GM18502 (cell line): ENCODE results near the gene COQ10A.

Experiments
- ATAC-seq: cut with Tn5 transposase; IDR thresholded peaks from one replicate; pipeline ENCODE4 v1.9.1; 2021; ENCODE audit warnings: mild to moderate bottlenecking; ENCODE audit not compliant: unreplicated experiment, poor library complexity

COQ10A gene

DNA sequence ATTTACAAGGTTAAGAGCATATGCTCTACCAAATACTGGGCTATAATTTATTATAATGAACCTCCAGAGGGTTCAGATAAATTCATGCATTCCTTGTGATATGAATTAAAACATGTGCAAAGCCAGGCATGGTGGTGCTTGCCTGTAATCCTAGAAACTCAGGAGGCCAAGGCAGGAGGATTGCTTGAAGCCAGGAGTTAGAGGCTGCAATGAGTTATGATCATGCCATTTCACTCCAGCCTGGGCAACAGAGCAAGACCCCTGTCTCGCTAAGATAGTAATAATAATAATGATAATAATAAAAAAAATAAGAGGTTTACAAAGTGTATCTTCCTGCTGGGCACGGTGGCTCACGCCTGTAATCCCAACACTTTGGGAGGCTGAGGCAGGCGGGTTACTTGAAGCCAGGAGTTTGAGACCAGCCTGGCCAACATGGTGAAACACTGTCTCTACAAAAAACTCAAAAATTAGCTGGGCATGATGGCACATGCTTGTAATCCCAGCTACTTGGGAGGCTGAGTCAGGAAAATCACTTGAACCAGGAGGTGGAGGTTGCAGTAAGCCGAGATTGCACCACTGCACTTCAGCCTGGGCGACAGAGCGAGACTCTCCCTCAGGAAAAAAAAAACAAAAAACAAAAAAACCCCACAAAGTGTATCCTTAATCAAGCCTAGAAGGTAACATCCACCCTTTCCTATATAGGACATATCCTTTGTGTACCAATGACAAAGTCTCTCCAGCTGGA, 40.7 kb downstream of the COQ10A start:
- ATAC-seq, result no peak

DNA sequence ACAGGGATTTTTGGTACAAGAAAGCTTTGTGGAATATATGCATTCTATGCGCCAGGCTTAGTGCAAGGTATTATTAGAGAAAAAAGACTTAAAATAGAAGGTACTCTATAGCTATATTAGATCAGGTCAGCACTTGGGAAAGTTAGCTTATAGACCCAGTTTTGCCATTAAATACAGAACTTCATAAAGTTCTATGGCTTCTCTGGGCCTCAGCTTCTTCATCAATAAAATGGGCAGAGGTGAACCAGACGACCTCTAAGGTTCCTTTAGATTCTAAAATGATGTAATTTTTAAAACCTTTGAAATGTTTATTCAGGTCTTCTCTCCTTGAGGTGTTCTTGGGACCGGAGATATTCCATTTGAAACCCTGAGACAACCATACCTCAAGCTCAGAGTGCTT, 42.0 kb downstream of the COQ10A start:
- ATAC-seq, result no peak

DNA sequence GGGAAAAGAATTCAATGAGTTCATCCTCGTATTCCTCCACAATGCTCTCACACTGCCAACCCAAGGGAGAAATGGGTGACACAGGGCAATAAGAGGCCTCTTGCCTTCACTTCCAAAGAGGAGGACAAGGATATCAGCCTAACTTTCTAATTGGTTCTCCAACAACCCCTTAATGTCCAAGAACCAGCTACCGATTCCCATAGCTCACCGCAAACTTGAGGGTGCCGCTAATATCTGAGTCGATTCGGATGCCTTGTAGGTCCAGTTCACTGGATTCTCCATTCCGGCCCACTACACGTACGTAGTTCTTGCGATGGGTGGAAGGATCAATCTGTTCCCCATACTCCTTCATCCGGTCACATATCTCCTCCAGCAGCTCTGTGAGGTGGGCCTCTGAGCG, 44.3 kb downstream of the COQ10A start:
- no peak for ATAC-seq

DNA sequence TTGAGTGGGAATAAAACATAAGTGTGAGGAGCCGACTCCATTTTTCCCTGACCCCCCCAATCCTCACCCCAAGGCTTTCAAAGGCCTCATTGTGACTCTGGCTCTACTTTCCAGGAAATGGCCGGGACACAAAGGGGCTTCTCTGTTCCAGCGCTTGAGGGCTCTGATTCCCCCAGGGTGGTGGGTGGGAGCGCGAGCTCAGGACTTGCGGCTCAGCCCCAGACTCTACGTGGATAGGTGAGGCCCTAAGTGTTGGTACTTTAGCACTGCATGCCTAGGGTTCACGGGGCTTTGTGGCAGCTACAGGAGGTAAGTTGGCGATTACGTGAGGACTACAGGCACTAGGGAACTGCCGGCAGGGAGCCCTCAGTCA, 48.5 kb downstream of the COQ10A start:
- no peak for ATAC-seq

DNA sequence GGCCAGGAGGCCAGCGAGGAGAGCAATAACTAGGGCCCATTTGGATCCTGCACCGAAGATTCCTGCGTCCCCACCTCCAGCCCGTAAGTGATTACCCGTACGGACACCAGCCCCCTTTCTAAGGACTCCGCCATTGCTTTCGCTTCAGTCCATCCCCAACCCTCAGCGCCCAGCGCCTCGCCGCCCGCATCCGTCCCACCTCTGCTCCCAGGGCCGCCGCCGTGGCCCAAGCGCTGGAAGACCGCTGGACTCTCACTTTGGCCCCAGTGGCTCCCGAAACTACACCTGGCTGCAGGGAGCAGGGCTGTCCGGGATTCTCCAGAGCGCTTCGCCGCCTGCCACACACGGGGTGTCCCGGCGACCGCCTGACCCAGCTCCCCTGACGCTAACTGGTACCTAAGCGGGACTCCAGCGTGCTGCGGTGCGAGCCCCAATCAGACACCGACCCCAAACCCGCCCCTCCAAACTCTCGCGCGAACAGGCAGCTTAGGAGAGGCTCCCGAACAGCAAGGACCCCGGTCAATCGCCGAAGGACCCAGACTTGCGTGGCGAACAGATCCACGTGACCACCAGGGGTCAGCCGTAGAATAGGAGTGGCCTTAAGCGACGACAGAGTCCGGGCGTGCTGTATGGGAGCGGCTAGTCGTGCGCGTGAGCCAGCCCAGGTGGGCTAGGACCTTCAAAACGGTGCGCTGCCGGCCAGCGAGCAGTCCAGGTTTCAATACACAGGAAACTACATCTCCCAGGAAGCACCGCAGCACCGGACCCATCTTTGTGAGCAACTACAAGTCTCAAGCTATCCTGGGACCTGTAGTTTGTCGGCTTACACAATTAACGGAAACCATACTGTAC, 49.1 kb downstream of the COQ10A start, which contains the start of gene CNPY2:
TSS of gene CNPY2 (minus strand) at position 367 of the 852 bp plus-strand sequence. CDS start 771 bp downstream, outside the sequence.
- peak; percentile 87 for ATAC-seq

DNA sequence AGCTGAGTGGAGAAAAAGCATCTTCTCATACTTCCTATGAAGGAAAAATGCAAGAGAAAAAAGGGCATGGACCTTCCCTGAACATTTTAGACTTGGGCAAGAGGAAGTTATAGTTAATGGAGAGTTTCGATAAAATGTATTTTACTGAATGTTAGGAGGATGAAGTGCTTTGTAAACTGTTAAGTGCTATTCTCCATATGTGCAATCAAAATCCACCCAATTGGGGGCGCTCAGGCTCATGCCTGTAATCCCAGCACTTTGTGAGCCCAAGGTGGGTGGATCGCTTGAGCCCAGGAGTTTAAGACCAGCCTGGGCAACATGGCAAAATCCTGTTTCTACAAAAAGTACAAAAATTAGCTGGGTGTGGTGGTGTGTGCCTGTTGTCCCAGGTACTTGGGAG, 50.9 kb downstream of the COQ10A start:
- no peak for ATAC-seq
